ENCODE measurements around the gene TSTD2. TPM values are rescaled to one million over a fixed set of nuclear protein-coding genes. Genes with fewer than 3 reads are reported as not detected.

The TSTD2 gene
- polyA plus RNA-seq, 1 of the 3 experiments (the other 2 are of a cell fraction), result 11.5 TPM

DNA sequence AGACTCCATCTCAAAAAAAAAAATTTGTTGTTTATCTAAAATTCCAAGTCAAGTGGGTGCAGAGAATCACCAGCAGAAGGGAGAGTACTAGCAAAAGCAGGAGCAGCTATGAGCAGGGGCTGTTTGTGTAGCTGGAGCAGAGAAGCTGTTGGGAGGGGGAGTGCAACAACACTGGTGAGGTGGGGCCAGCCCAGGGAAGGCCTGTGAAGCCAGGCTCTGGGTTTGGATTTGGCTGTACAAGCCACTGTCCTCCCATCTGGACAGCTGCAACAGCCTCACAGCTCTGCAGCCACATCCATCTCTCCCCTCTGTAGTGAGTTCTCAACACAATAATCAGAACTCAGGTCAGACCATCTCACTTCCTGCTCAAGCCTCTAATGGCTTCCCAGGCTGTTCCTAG, 72.3 kb downstream of the TSTD2 start:
- Histone ChIP-seq H3K79me2 (ENCODE audit: insufficient read depth) (no peaks in the 10 kb centered on the region), H3K27me3 (ENCODE audit: insufficient read depth) (0 out of 2 replicates have a peak, but pooled peaks cover 14% of the 10 kb centered on the region), H3K9ac (no peak overlapping the region), H3K4me3 (ENCODE audit: low read depth in 2 of 2, low read length in 1 of 2) (no peak overlapping the region), H4K20me1 (ENCODE audit: insufficient read depth) (no peaks in the 10 kb centered on the region), H3F3A (replicated peaks; ENCODE audit: insufficient read depth) (no peaks in the 10 kb centered on the region), H3K27ac (ENCODE audit: low read depth in 2 of 2, low read length in 1 of 2) (peak overlapping the region in 1 of 2 experiments; percentile 98; a peak in 2 of 4 replicates), H3K4me2 (no peak overlapping the region), H2AFZ (ENCODE audit: low read depth) (no peak overlapping the region), H3K4me1 (ENCODE audit: control insufficient read depth in 1 of 2, insufficient read depth in 2 of 2, low read depth in 1 of 2, low read length in 1 of 2) (peaks cover 0 to 85% of the 10 kb centered on the region in 2 experiments; a peak in 2 of 4 replicates), H3K36me3 (replicated peaks in 1 of 2; ENCODE audit: control insufficient read depth in 1 of 2, insufficient read depth in 2 of 2, low read length in 1 of 2) (no peaks in the 10 kb centered on the region), H3K9me2 (no peaks in the 10 kb centered on the region), H3K9me3 (no peaks in the 10 kb centered on the region)
- TF ChIP-seq TCF12 (IDR thresholded peaks at IDR 0.05) (no peak), RAD21 (IDR thresholded peaks at IDR 0.05; ENCODE audit: low read length) (no peak), GABPA (IDR thresholded peaks at IDR 0.05; ENCODE audit: low read depth) (no peak), NRF1 (IDR thresholded peaks at IDR 0.05; ENCODE audit: low read depth, low read length) (no peak), TAF1 (IDR thresholded peaks at IDR 0.05; ENCODE audit: borderline replicate concordance, low read depth, low read length) (no peak), RXRA (IDR thresholded peaks at IDR 0.05; ENCODE audit: borderline replicate concordance, low read depth) (no peak)
- TF ChIP-seq, protein P1, sequence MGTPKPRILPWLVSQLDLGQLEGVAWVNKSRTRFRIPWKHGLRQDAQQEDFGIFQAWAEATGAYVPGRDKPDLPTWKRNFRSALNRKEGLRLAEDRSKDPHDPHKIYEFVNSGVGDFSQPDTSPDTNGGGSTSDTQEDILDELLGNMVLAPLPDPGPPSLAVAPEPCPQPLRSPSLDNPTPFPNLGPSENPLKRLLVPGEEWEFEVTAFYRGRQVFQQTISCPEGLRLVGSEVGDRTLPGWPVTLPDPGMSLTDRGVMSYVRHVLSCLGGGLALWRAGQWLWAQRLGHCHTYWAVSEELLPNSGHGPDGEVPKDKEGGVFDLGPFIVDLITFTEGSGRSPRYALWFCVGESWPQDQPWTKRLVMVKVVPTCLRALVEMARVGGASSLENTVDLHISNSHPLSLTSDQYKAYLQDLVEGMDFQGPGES (IDR thresholded peaks at IDR 0.05; ENCODE audit: low read depth, low read length), result no peak
- TF ChIP-seq, protein P2, sequence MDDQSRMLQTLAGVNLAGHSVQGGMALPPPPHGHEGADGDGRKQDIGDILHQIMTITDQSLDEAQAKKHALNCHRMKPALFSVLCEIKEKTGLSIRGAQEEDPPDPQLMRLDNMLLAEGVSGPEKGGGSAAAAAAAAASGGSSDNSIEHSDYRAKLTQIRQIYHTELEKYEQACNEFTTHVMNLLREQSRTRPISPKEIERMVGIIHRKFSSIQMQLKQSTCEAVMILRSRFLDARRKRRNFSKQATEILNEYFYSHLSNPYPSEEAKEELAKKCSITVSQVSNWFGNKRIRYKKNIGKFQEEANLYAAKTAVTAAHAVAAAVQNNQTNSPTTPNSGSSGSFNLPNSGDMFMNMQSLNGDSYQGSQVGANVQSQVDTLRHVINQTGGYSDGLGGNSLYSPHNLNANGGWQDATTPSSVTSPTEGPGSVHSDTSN (IDR thresholded peaks at IDR 0.05), result no peak
- TF ChIP-seq, protein P3, sequence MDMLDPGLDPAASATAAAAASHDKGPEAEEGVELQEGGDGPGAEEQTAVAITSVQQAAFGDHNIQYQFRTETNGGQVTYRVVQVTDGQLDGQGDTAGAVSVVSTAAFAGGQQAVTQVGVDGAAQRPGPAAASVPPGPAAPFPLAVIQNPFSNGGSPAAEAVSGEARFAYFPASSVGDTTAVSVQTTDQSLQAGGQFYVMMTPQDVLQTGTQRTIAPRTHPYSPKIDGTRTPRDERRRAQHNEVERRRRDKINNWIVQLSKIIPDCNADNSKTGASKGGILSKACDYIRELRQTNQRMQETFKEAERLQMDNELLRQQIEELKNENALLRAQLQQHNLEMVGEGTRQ (IDR thresholded peaks at IDR 0.05; ENCODE audit: borderline replicate concordance, low read depth, low read length), result no peak
- no peak for DNase-seq
- ChIA-PET POLR2A (interaction anchor here (1.0 to 1.6 kb wide), 3 partner anchors 56 to 72 kb away, joined by 3 to 5 read pairs (median 5); partner anchors contain the start of genes NCBP1, TMOD1 and TSTD2), CTCF (interaction anchor here (1.0 to 3.6 kb wide), 4 partner anchors 38 to 94 kb away, joined by 3 to 23 read pairs (median 12); no protein-coding TSS in a partner anchor)

DNA sequence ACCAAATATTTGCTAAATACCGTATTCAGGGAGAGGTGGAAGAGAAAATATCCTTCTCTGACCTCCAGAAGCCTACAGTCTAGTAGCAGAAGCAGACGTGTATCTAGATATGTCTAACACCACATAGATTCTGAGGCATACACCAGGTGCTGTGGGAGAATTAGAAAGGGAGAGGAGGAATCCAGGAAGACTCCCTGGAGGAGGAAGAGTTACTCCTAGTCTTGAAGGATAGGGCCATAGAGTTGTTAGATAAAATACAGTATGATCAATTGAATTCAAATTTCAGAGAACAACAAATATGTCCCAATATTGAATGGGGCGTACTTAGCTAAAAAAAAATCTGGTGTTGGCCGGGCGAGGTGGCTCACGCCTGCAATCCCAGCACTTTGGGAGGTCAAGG, 73.0 kb downstream of the TSTD2 start:
- H3K4me3 ChIP-seq (ENCODE audit: low read depth in 2 of 2, low read length in 1 of 2), result no peak overlapping the region
- H2AFZ ChIP-seq (ENCODE audit: low read depth), result no peak overlapping the region
- DNase-seq, result no peak
- H3K9me2 ChIP-seq, result no peaks in the 10 kb centered on the region
- ChIA-PET CTCF (interaction anchor here (2.5 to 3.6 kb wide), 3 partner anchors 38 to 91 kb away, joined by 8 to 23 read pairs (median 17); no protein-coding TSS in a partner anchor), POLR2A (interaction anchor here (1.0 to 1.3 kb wide), 2 partner anchors 59 to 73 kb away, joined by 3 to 5 read pairs; partner anchors contain the start of genes NCBP1, TMOD1 and TSTD2)
- peak overlapping the region in 1 of 2 experiments; percentile 47; a peak in 1 of 4 replicates for H3K27ac ChIP-seq (ENCODE audit: low read depth in 2 of 2, low read length in 1 of 2)
- H3K9ac ChIP-seq, result no peak overlapping the region
- H4K20me1 ChIP-seq (ENCODE audit: insufficient read depth), result no peaks in the 10 kb centered on the region
- H3K79me2 ChIP-seq (ENCODE audit: insufficient read depth), result no peaks in the 10 kb centered on the region
- no peaks in the 10 kb centered on the region for H3F3A ChIP-seq (replicated peaks; ENCODE audit: insufficient read depth)
- 0 out of 2 replicates have a peak, but pooled peaks cover 16% of the 10 kb centered on the region for H3K27me3 ChIP-seq (ENCODE audit: insufficient read depth)
- 77% methylated on average over 6 of the region's 6 CpGs for WGBS (ENCODE audit: low lambda C conversion rate)
- H3K36me3 ChIP-seq (replicated peaks in 1 of 2; ENCODE audit: control insufficient read depth in 1 of 2, insufficient read depth in 2 of 2, low read length in 1 of 2), result peaks cover 0 to 2% of the 10 kb centered on the region in 2 experiments
- no peaks in the 10 kb centered on the region for H3K9me3 ChIP-seq
- H3K4me1 ChIP-seq (ENCODE audit: control insufficient read depth in 1 of 2, insufficient read depth in 2 of 2, low read depth in 1 of 2, low read length in 1 of 2), result peaks cover 0 to 86% of the 10 kb centered on the region in 2 experiments; a peak in 2 of 4 replicates
- H3K4me2 ChIP-seq, result no peak overlapping the region
- TF ChIP-seq, protein P3 (IDR thresholded peaks at IDR 0.05; ENCODE audit: borderline replicate concordance, low read depth, low read length), result no peak
- no peak for TF ChIP-seq EP300 (IDR thresholded peaks at IDR 0.05; ENCODE audit: borderline replicate concordance in 1 of 2, low read depth in 1 of 2, low read length in 1 of 2)
- TF ChIP-seq TAF1 (IDR thresholded peaks at IDR 0.05; ENCODE audit: borderline replicate concordance, low read depth, low read length), result no peak
- TF ChIP-seq, protein P1 (IDR thresholded peaks at IDR 0.05; ENCODE audit: low read depth, low read length), result no peak
- no peak for TF ChIP-seq FOSL2 (IDR thresholded peaks at IDR 0.05; ENCODE audit: borderline replicate concordance, low read depth)
- no peak for TF ChIP-seq RFX5 (IDR thresholded peaks at IDR 0.05; ENCODE audit: low read length)
- TF ChIP-seq, protein P2 (IDR thresholded peaks at IDR 0.05), result no peak
- no peak for TF ChIP-seq RAD21 (IDR thresholded peaks at IDR 0.05; ENCODE audit: low read length)
- TF ChIP-seq, protein P4, sequence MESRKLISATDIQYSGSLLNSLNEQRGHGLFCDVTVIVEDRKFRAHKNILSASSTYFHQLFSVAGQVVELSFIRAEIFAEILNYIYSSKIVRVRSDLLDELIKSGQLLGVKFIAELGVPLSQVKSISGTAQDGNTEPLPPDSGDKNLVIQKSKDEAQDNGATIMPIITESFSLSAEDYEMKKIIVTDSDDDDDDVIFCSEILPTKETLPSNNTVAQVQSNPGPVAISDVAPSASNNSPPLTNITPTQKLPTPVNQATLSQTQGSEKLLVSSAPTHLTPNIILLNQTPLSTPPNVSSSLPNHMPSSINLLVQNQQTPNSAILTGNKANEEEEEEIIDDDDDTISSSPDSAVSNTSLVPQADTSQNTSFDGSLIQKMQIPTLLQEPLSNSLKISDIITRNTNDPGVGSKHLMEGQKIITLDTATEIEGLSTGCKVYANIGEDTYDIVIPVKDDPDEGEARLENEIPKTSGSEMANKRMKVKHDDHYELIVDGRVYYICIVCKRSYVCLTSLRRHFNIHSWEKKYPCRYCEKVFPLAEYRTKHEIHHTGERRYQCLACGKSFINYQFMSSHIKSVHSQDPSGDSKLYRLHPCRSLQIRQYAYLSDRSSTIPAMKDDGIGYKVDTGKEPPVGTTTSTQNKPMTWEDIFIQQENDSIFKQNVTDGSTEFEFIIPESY (IDR thresholded peaks at IDR 0.05; ENCODE audit: borderline replicate concordance, low read depth), result no peak
- TF ChIP-seq CHD2 (IDR thresholded peaks at IDR 0.05; ENCODE audit: low read length, partially characterized antibody), result no peak
- TF ChIP-seq FOXM1 (IDR thresholded peaks at IDR 0.05; ENCODE audit: low read depth), result no peak
- TF ChIP-seq, protein P5, sequence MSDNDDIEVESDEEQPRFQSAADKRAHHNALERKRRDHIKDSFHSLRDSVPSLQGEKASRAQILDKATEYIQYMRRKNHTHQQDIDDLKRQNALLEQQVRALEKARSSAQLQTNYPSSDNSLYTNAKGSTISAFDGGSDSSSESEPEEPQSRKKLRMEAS (IDR thresholded peaks at IDR 0.05; ENCODE audit: low read depth), result no peak

Data from SK-N-SH (cell line).